ENCODE data around the gene CNTNAP1.

Gene CNTNAP1

GRCh38 chr17:42683407-42684034, 1.2 kb downstream of the CNTNAP1 start:
- no peak for TF ChIP-seq CTCF (IDR thresholded peaks at IDR 0.05; ENCODE audit: borderline replicate concordance, insufficient read depth, low read depth, low read length)
- H3K4me3 ChIP-seq (ENCODE audit: low read depth, low read length) = peak overlapping the region; percentile 69

- H3K4me3 ChIP-seq (ENCODE audit: low read depth, low read length) = no peak overlapping the region
- TF ChIP-seq CTCF (IDR thresholded peaks at IDR 0.05; ENCODE audit: borderline replicate concordance, insufficient read depth, low read depth, low read length) = no peak
Observed at GRCh38 chr17:42684929-42685556, 2.7 kb downstream of the CNTNAP1 start.

- H3K4me3 ChIP-seq (ENCODE audit: low read depth, low read length) = no peak overlapping the region
- TF ChIP-seq CTCF (IDR thresholded peaks at IDR 0.05; ENCODE audit: borderline replicate concordance, insufficient read depth, low read depth, low read length) = no peak
Observed at GRCh38 chr17:42685831-42686230, 3.5 kb downstream of the CNTNAP1 start.

- no peak for TF ChIP-seq CTCF (IDR thresholded peaks at IDR 0.05; ENCODE audit: borderline replicate concordance, insufficient read depth, low read depth, low read length)
- no peak overlapping the region for H3K4me3 ChIP-seq (ENCODE audit: low read depth, low read length)
Observed at GRCh38 chr17:42686520-42687128, 4.3 kb downstream of the CNTNAP1 start.

- TF ChIP-seq CTCF (IDR thresholded peaks at IDR 0.05; ENCODE audit: borderline replicate concordance, insufficient read depth, low read depth, low read length) = no peak
- H3K4me3 ChIP-seq (ENCODE audit: low read depth, low read length) = no peak overlapping the region
Observed at GRCh38 chr17:42687707-42688320, 5.5 kb downstream of the CNTNAP1 start.

GRCh38 chr17:42690596-42690995, 8.3 kb downstream of the CNTNAP1 start:
- no peak for TF ChIP-seq CTCF (IDR thresholded peaks at IDR 0.05; ENCODE audit: borderline replicate concordance, insufficient read depth, low read depth, low read length)

More at GRCh38 chr17:42690596-42690995, 8.3 kb downstream of the CNTNAP1 start:
- no peak overlapping the region for H3K4me3 ChIP-seq (ENCODE audit: low read depth, low read length)
